HG02884 (cell line): Measurements from ENCODE around the gene CBR1.
"Not testable (repeated sequence)": the region's sequence is repeated elsewhere in the genome, so short reads cannot be mapped to it uniquely, and the experiment has no call there.

Experiments
- ATAC-seq: cut with Tn5 transposase; IDR thresholded peaks from one replicate; pipeline ENCODE4 v1.9.1; 2021; ENCODE audit warnings: mild to moderate bottlenecking, moderate library complexity; ENCODE audit not compliant: unreplicated experiment

The CBR1 gene

GRCh38 chr21:36077758-36078157 is 7.9 kb downstream of the CBR1 start:
- no peak for ATAC-seq

- no peak for ATAC-seq
Measured at GRCh38 chr21:36079010-36079649, 9.3 kb downstream of the CBR1 start.

GRCh38 chr21:36079671-36080070 is 9.8 kb downstream of the CBR1 start:
- no peak for ATAC-seq

GRCh38 chr21:36080386-36080785 is 10.6 kb downstream of the CBR1 start:
- no peak for ATAC-seq

GRCh38 chr21:36082237-36082664 is 12.4 kb downstream of the CBR1 start:
- ATAC-seq: no peak

GRCh38 chr21:36087362-36088138 is 17.7 kb downstream of the CBR1 start:
- no peak for ATAC-seq

GRCh38 chr21:36089946-36090345 is 20.1 kb downstream of the CBR1 start:
- no peak for ATAC-seq

GRCh38 chr21:36092681-36093080 is 22.9 kb downstream of the CBR1 start:
- ATAC-seq: no peak

- no peak for ATAC-seq
Measured at GRCh38 chr21:36093512-36093911, 23.7 kb downstream of the CBR1 start.

- ATAC-seq: no peak
Measured at GRCh38 chr21:36096398-36097290, 26.8 kb downstream of the CBR1 start.

GRCh38 chr21:36097427-36098181 is 27.8 kb downstream of the CBR1 start:
- ATAC-seq: peak; percentile 70

- no peak for ATAC-seq
Measured at GRCh38 chr21:36098182-36098532, 28.3 kb downstream of the CBR1 start.

GRCh38 chr21:36099000-36099399 is 29.2 kb downstream of the CBR1 start:
- no peak for ATAC-seq

- not testable (repeated sequence) for ATAC-seq
Measured at GRCh38 chr21:36099695-36100211, 29.9 kb downstream of the CBR1 start.

GRCh38 chr21:36100971-36101641 is 31.3 kb downstream of the CBR1 start:
- no peak for ATAC-seq

GRCh38 chr21:36103434-36103833 is 33.6 kb downstream of the CBR1 start:
- no peak for ATAC-seq

GRCh38 chr21:36104317-36105300 is 34.8 kb downstream of the CBR1 start:
- no peak for ATAC-seq

GRCh38 chr21:36105327-36105842 is 35.6 kb downstream of the CBR1 start:
- no peak for ATAC-seq

GRCh38 chr21:36109868-36110267 is 40.0 kb downstream of the CBR1 start:
- ATAC-seq: no peak
